Hepatocyte (in vitro differentiated cells): ENCODE measurements around the gene ZHX3.

Source experiments
- CTCF ChIP-seq: fragments of 200-600 bp; sonication (generic); IDR thresholded peaks from 2 replicates; pipeline ENCODE4 v1.5.1; 2016; ENCODE audit warnings: antibody characterized with exemption, mild to moderate bottlenecking; ENCODE audit not compliant: poor library complexity
- EZH2 ChIP-seq: fragments of 200-600 bp; sonication (generic); IDR thresholded peaks from 2 replicates; pipeline ENCODE4 v1.6.1; 2016; ENCODE audit warnings: antibody characterized with exemption, mild to moderate bottlenecking, borderline replicate concordance

- TF ChIP-seq CTCF (no peak), EZH2 (no peak)
These were observed 156.8 kb downstream of the ZHX3 start for GRCh38 chr20:41160686-41161085.
